Measurements from ENCODE around the gene OR6B3.

OR6B3 gene

DNA sequence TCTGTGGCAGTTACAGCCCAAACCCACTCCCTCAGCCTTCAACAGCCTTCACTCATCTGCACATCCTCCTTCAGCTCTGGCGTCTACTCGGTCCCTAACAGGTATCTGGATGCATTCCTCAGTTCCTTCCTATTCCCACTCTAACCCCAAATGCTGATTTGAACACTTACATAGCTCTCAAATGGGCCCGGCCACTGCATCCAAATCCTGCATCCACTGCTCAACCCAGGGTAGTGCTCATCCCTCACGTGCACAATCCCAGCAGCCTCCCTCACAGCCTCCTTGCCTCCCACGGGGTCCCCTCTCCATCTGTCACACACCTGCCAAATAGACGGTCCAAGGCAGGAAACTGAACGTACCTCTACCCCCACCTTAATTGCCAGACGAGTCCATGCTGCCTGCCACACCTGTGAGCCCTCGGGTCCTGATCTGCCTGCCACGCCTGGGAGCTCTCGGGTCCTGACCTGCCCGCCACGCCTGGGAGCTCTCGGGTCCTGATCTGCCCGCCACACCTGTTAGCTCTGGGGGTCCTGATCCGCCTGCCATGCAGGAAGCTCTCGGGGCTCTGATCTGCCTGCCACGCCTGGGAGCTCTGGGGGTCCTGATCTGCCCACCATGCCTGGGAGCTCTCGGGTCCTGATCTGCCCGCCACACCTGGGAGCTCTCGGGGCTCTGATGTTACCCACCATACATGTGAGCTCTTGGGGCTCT lies 9.9 kb downstream of the OR6B3 start:
- DNase-seq: no peak

- no peak for DNase-seq
Observed at GRCh38 chr2:240042740-240043139, 10.6 kb downstream of the OR6B3 start.

- DNase-seq: no peak
Observed at GRCh38 chr2:240041363-240041762, 12.0 kb downstream of the OR6B3 start.

DNA sequence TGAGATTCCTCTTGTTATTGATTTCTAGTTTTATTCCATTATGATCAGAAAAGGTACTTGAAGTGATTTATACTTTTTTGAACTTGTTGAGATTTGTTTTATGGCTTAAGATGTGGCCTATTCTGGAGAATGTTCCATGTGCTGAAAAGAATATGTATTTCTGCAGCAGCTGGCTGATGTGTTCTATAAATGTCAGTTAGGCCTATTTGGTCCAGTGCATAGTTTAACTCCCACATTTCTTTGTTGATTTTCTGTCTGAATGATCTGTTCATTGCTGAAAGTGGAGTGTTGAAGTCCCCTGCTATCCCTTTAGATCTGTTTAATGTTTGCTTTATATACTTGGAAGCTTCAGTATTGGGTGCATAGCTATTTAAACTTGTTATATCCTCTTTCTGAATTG lies 16.0 kb downstream of the OR6B3 start:
- no peak for DNase-seq

DNA sequence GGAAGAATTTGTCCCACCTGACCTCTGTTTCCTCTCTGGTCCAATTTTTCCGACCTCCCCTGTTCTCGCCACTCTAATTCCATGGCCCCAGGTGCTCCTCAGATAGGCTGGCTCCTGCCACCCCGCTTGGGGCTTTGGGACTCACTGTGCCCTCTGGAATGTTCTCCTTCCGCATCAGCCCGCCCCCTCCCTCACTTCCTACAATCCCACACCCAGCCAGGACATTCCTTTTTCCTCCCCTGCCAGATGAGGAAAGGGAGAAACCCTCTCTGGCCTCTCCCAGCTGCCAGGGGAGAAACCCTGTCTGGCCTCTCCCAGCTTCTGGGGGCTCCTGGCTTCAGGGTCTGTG lies 20.0 kb downstream of the OR6B3 start:
- DNase-seq: no peak

DNA sequence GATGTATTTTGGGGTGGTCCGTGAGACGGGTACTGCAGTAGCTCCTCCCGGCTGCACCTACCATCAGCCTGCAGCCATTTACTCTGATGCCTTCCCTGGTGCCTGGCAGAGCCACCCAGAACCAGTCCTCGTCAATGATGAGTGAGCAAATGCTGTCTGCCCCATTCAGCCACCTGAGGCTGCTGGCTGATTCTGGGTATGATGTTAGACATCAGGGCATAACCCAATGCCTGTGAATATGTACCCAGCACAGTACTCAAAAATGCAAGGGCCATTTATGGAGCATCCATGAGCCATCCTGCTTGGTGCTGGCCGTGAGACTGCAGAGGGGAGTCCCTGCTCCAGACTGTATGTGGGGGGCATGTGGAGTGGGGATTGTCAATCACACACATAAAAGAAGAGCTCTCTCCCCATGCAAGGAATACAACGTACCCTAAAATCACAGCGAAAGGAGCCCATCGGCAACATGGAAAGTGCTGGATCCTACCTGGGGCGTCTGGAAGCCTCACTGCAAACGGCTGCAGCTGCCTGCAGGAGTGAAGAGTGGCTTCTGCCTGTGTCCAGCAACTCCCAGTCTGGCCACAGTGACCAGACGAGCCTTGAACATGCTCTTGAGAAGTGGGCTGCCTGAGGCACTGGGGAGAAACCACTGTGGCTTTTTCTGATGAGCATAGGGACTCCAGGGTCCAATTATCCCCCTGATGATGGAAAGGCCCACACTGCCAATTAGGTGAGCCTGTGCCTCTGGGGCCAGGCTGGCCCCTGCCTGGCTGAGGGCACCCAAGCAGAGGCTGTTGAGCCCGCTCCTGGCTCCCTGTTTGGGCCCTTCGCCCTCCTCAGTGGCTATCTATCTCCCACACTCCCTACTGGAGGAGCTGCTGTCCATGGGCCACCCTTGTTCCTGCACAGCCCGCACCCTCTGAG lies 20.7 kb downstream of the OR6B3 start:
- no peak for DNase-seq

- DNase-seq: no peak
Observed at GRCh38 chr2:240030379-240031094, 22.8 kb downstream of the OR6B3 start, which contains the start of gene OR6B2. Gene OR6B2 (minus strand): TSS chr2:240030429. CDS start chr2:240030429, 0 bp downstream.

- DNase-seq: no peak
Observed at GRCh38 chr2:240024766-240025165, 28.6 kb downstream of the OR6B3 start.

GRCh38 chr2:240023792-240024191 lies 29.5 kb downstream of the OR6B3 start:
- no peak for DNase-seq

- peak; percentile 18 for DNase-seq
Observed at GRCh38 chr2:240021488-240022104, 31.7 kb downstream of the OR6B3 start.

DNA sequence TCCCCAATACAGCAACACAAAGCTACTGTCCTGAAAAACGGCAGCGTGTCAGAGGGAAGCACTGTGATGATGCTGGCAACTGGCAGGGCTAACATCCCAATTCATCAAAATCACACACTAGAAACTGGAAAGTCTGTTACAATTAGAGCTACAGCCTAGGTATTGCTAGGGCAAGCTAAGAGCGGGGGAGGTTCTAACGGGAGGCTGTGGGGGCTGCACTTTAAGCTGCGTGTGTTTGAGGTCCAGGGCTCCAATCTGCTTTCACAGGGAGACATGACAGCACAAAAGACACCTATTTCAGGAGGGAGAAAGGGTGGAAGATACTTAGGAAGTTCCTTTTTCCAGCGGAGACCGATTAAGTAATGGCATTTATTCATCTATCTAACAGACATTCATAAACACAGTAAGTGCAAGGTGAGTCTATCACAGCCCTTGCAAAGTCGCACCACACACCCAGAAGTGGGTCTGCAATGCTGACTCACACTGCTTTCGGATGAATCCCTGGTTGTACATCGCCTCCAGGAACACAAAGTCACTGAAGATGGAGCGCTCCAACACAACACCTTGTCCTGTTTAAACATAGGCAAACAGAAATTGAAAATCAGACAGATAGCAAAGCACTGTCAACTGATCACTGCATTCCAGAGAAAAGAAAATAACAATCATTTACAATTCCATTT lies 35.1 kb downstream of the OR6B3 start:
- no peak for DNase-seq

DNA sequence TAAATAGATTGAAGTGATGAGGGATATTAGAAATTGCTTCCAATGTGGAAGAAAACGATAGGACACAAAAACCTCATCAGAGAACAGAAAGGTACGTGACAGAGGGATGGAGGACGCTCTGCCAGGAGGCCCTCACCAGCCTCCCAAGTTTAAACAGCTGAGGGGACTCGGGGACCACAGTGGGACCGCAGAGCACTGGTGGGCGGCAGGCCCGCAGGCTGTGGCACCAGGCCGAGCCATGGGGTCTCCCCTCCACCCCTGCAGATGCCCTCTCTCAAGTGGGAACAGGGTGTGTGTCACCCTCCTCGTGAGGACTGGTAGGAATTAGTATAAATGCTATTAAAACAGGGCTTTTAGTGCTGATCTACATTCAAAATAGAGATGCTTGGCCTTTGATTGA lies 39.0 kb downstream of the OR6B3 start:
- no peak for DNase-seq

DNA sequence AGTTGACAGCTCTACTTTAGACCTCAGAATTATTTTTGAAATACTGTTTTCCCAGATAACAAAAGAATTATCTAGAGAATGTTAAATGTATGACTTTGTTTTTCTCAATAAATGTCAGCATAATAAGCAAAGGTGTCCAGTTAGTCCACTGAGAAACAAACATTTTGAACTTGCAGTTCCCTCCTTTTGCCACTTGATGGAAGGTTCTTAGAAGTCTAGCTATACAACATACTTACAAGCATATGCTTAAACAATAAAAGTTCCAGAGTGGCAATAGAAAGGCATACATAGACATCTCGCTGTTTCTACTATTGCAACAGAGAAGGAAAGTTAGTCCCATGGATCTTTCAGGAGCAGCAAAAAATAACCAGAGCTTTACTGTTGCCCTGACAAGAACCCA lies 40.0 kb downstream of the OR6B3 start:
- no peak for DNase-seq

DNA sequence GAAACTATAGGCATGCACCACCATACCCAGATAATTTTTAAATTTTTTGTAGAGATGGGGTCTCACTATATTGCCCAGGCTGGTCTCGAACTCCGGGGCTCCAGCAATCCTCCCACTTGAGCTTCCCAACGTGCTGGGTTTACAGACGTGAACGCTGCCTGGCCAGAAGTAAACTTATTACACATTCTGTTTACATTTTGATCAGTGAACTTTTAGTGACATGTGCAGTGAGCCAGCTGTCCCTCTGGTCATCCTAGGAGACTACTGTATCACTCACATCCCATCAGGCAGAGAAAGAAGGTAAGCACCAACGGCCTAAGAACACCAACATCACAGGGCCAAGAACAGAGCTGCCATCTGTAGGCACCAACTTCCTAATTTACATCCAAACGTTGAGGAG lies 50.3 kb downstream of the OR6B3 start:
- no peak for DNase-seq

- no peak for DNase-seq
Observed at GRCh38 chr2:240000671-240001070, 52.6 kb downstream of the OR6B3 start.

- no peak for DNase-seq
Observed at GRCh38 chr2:239997686-239998409, 55.5 kb downstream of the OR6B3 start.

Data from NCI-H774 (cell line).